ENCODE data around the gene ELL.

DNA sequence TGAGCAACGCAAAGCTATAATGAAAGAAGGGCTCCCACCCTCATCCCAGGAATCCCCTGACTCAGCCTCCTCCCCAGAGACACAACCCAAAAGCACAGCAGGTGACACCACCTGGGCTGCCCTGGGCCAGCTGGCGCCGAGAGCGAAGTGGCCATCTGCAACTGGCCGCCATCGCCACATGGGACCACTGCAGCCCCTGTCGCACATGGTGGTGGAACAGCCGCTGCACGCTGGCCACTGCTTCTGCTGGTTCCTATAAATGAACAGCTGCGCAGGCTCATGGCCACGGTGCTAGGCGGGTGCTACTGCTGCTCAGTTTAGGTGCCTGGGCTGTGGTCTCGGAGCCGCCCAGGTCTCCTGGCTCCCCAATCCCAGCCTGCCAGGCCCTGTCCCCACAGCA lies 72.3 kb downstream of the ELL start:
- TF ChIP-seq, protein P1, sequence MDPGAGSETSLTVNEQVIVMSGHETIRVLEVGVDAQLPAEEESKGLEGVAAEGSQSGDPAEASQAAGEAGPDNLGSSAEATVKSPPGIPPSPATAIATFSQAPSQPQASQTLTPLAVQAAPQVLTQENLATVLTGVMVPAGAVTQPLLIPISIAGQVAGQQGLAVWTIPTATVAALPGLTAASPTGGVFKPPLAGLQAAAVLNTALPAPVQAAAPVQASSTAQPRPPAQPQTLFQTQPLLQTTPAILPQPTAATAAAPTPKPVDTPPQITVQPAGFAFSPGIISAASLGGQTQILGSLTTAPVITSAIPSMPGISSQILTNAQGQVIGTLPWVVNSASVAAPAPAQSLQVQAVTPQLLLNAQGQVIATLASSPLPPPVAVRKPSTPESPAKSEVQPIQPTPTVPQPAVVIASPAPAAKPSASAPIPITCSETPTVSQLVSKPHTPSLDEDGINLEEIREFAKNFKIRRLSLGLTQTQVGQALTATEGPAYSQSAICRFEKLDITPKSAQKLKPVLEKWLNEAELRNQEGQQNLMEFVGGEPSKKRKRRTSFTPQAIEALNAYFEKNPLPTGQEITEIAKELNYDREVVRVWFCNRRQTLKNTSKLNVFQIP (CRISPR knock-in tag; IDR thresholded peaks at IDR 0.05; ENCODE audit: borderline replicate concordance, low read depth), result no peak
- TF ChIP-seq ZFP30 (CRISPR knock-in tag; IDR thresholded peaks at IDR 0.05) (no peak), ARNTL (CRISPR knock-in tag; IDR thresholded peaks at IDR 0.05; ENCODE audit: borderline replicate concordance, low read depth) (no peak), GLIS3 (CRISPR knock-in tag; IDR thresholded peaks at IDR 0.05) (no peak), RARB (CRISPR knock-in tag; IDR thresholded peaks at IDR 0.05) (no peak)
- TF ChIP-seq, protein P2, sequence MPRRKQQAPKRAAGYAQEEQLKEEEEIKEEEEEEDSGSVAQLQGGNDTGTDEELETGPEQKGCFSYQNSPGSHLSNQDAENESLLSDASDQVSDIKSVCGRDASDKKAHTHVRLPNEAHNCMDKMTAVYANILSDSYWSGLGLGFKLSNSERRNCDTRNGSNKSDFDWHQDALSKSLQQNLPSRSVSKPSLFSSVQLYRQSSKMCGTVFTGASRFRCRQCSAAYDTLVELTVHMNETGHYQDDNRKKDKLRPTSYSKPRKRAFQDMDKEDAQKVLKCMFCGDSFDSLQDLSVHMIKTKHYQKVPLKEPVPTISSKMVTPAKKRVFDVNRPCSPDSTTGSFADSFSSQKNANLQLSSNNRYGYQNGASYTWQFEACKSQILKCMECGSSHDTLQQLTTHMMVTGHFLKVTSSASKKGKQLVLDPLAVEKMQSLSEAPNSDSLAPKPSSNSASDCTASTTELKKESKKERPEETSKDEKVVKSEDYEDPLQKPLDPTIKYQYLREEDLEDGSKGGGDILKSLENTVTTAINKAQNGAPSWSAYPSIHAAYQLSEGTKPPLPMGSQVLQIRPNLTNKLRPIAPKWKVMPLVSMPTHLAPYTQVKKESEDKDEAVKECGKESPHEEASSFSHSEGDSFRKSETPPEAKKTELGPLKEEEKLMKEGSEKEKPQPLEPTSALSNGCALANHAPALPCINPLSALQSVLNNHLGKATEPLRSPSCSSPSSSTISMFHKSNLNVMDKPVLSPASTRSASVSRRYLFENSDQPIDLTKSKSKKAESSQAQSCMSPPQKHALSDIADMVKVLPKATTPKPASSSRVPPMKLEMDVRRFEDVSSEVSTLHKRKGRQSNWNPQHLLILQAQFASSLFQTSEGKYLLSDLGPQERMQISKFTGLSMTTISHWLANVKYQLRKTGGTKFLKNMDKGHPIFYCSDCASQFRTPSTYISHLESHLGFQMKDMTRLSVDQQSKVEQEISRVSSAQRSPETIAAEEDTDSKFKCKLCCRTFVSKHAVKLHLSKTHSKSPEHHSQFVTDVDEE (CRISPR knock-in tag; IDR thresholded peaks at IDR 0.05), result no peak

All from SK-N-SH treated with all-trans-retinoic acid at 6 μM for 48 hours (cell line).